Gastrocnemius medialis (tissue), 4 donors: ENCODE measurements around the gene ADRA2C. TPM values are rescaled to one million over a fixed set of nuclear protein-coding genes. Genes with fewer than 3 reads are reported as not detected.

Source experiments
- ATAC-seq, 2 donors: fragments of 150-250 bp; one replicate each; pipeline ENCODE4 v1.9.1; 2016
- DNase-seq, 2 donors: peaks; one replicate each; pipeline ENCODE4 v3.0.0-alpha.2; 2019
- H3K27ac ChIP-seq, 4 donors: fragments of 200-600 bp; sonication (generic); 1 replicate in 1 of 4; 2 replicates in 3 of 4; pipeline ENCODE4 v1.5.1; 2016 to 2018; ENCODE audit warnings: mild to moderate bottlenecking in 2 of 4, moderate library complexity in 1 of 4
- H3K27me3 ChIP-seq, 3 donors: fragments of 200-600 bp; sonication (generic) in 2 of 3; 1 replicate in 1 of 3; 2 replicates in 2 of 3; pipeline versions ENCODE4 v1.5.1 to v1.6.0; 2016 to 2019; ENCODE audit warnings: mild to moderate bottlenecking in 1 of 3, moderate library complexity in 1 of 3
- H3K36me3 ChIP-seq, 2 donors: fragments of 200-600 bp; sonication (generic) in 1 of 2; one replicate each; pipeline ENCODE4 v1.5.1; 2017 to 2018
- H3K4me1 ChIP-seq, 2 donors: fragments of 200-600 bp; sonication (generic) in 1 of 2; one replicate each; pipeline ENCODE4 v1.5.1; 2016 to 2017; ENCODE audit warnings: mild to moderate bottlenecking in 2 of 2
- H3K4me3 ChIP-seq, 4 donors: fragments of 200-600 bp; sonication (generic) in 3 of 4; 1 replicate in 1 of 4; 2 replicates in 3 of 4; pipeline ENCODE4 v1.5.1; 2016 to 2019; ENCODE audit warnings: mild to moderate bottlenecking in 2 of 4
- H3K9me3 ChIP-seq, 3 donors: fragments of 200-600 bp; sonication (generic) in 2 of 3; 1 replicate in 1 of 3; 2 replicates in 2 of 3; pipeline ENCODE4 v1.5.1; 2016 to 2019
- CTCF ChIP-seq, 5 experiments: fragments of 450-650 bp in 3 of 5; fragments of 200-600 bp in 2 of 5; sonication (generic) in 2 of 5; IDR thresholded peaks in 4 of 5; conservative IDR thresholded peaks in 1 of 5; 1 replicate in 4 of 5; 2 replicates in 1 of 5; pipeline ENCODE4 v1.5.1; 2016 to 2019; ENCODE audit warnings: antibody characterized with exemption in 5 of 5, mild to moderate bottlenecking in 3 of 5, moderate library complexity in 3 of 5
- POLR2A ChIP-seq, 2 donors: fragments of 450-650 bp; IDR thresholded peaks; one replicate each; pipeline ENCODE4 v1.6.1; 2017; ENCODE audit warnings: antibody characterized with exemption in 2 of 2, mild to moderate bottlenecking in 2 of 2, moderate library complexity in 2 of 2
- in situ Hi-C, 4 donors: fragments of 200-750 bp; cut with MboI; loops; one replicate each; pipeline versions ENCODE4 v1.15.0 to v1.8.0; 2017; ENCODE audit warnings: low sequenced_read_pairs in 4 of 4
- intact Hi-C: fragments of 100-400 bp; cut with DNase I; formaldehyde crosslinking; loops from one replicate; pipeline ENCODE4 v1.15.1; 2023; ENCODE audit warnings: low total_unique reads
- total RNA-seq, 4 donors: library from RNA; depleted of rRNA; stranded (reverse); fragments of >200 nt; gene quantifications; one replicate each; pipeline versions ENCODE4 v1.1.0 to v1.2.3, GENCODE V29; 2016

The ADRA2C gene
- total RNA-seq, 4 donors from 2014 or later, result 2.5 to 7.9 (median 4.8) TPM

- no peak overlapping the region for H3K27ac ChIP-seq
- no peak overlapping the region for H3K4me3 ChIP-seq
- ATAC-seq, result no peak
- H3K27me3 ChIP-seq, result peaks cover 30 to 37% (median 32%) of the 10 kb centered on the region in 3 donors
- in situ Hi-C loops, result no loop called here
- DNase-seq, result no peak
- H3K36me3 ChIP-seq, result no peaks in the 10 kb centered on the region
- TF ChIP-seq CTCF (IDR thresholded peaks at IDR 0.05 in 4 of 5, conservative IDR thresholded peaks at IDR 0.05 in 1 of 5), result no peak
- no peak for TF ChIP-seq POLR2A (IDR thresholded peaks at IDR 0.05)
- H3K4me1 ChIP-seq, result no peaks in the 10 kb centered on the region
- no peaks in the 10 kb centered on the region for H3K9me3 ChIP-seq
- intact Hi-C loops, result no loop called here
Measured at GRCh38 chr4:3777033-3777390, 10.8 kb downstream of the ADRA2C start.

- in situ Hi-C loops (no loop called here), intact Hi-C loops (no loop called here)
- peaks cover 30 to 37% (median 32%) of the 10 kb centered on the region in 3 donors for H3K27me3 ChIP-seq
- no peak for ATAC-seq
- TF ChIP-seq POLR2A (IDR thresholded peaks at IDR 0.05) (no peak), CTCF (IDR thresholded peaks at IDR 0.05 in 4 of 5, conservative IDR thresholded peaks at IDR 0.05 in 1 of 5) (no peak)
- no peaks in the 10 kb centered on the region for H3K36me3 ChIP-seq
- DNase-seq, result no peak
- no peak overlapping the region for H3K27ac ChIP-seq
- H3K9me3 ChIP-seq, result no peaks in the 10 kb centered on the region
- H3K4me1 ChIP-seq, result no peaks in the 10 kb centered on the region
- H3K4me3 ChIP-seq, result no peak overlapping the region
Measured at GRCh38 chr4:3777669-3778068, 11.5 kb downstream of the ADRA2C start.

GRCh38 chr4:3779509-3779908, 13.3 kb downstream of the ADRA2C start:
- in situ Hi-C loops, result no loop called here

GRCh38 chr4:3780347-3781171, 14.4 kb downstream of the ADRA2C start:
- intact Hi-C loops, result no loop called here

More at GRCh38 chr4:3779509-3779908, 13.3 kb downstream of the ADRA2C start:
- no peaks in the 10 kb centered on the region for H3K4me1 ChIP-seq
- DNase-seq (no peak), ATAC-seq (no peak)
- TF ChIP-seq POLR2A (IDR thresholded peaks at IDR 0.05) (no peak), CTCF (IDR thresholded peaks at IDR 0.05 in 4 of 5, conservative IDR thresholded peaks at IDR 0.05 in 1 of 5) (no peak)
- H3K27ac ChIP-seq, result no peak overlapping the region
- intact Hi-C loops, result no loop called here
- H3K27me3 ChIP-seq, result peaks cover 31 to 36% (median 33%) of the 10 kb centered on the region in 3 donors
- no peaks in the 10 kb centered on the region for H3K36me3 ChIP-seq
- H3K9me3 ChIP-seq, result no peaks in the 10 kb centered on the region
- H3K4me3 ChIP-seq, result no peak overlapping the region

More at GRCh38 chr4:3780347-3781171, 14.4 kb downstream of the ADRA2C start:
- ATAC-seq (no peak), DNase-seq (no peak)
- no peak overlapping the region for H3K27ac ChIP-seq
- no peaks in the 10 kb centered on the region for H3K36me3 ChIP-seq
- no peaks in the 10 kb centered on the region for H3K9me3 ChIP-seq
- H3K4me1 ChIP-seq, result no peaks in the 10 kb centered on the region
- no peak overlapping the region for H3K4me3 ChIP-seq
- peaks cover 33 to 36% (median 33%) of the 10 kb centered on the region in 3 donors for H3K27me3 ChIP-seq
- in situ Hi-C loops, result no loop called here
- TF ChIP-seq POLR2A (IDR thresholded peaks at IDR 0.05) (no peak), CTCF (IDR thresholded peaks at IDR 0.05 in 4 of 5, conservative IDR thresholded peaks at IDR 0.05 in 1 of 5) (no peak)
